NCI-H82 (cell line): ENCODE measurements around the gene SLC39A1.
"Not testable (repeated sequence)": the region's sequence is repeated elsewhere in the genome, so short reads cannot be mapped to it uniquely, and the experiment has no call there.

Source experiments
- DNase-seq: peaks from one replicate; lab custom pipeline; 2025; lab: John Stamatoyannopoulos, UW

Gene SLC39A1, protein sequence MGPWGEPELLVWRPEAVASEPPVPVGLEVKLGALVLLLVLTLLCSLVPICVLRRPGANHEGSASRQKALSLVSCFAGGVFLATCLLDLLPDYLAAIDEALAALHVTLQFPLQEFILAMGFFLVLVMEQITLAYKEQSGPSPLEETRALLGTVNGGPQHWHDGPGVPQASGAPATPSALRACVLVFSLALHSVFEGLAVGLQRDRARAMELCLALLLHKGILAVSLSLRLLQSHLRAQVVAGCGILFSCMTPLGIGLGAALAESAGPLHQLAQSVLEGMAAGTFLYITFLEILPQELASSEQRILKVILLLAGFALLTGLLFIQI

DNA sequence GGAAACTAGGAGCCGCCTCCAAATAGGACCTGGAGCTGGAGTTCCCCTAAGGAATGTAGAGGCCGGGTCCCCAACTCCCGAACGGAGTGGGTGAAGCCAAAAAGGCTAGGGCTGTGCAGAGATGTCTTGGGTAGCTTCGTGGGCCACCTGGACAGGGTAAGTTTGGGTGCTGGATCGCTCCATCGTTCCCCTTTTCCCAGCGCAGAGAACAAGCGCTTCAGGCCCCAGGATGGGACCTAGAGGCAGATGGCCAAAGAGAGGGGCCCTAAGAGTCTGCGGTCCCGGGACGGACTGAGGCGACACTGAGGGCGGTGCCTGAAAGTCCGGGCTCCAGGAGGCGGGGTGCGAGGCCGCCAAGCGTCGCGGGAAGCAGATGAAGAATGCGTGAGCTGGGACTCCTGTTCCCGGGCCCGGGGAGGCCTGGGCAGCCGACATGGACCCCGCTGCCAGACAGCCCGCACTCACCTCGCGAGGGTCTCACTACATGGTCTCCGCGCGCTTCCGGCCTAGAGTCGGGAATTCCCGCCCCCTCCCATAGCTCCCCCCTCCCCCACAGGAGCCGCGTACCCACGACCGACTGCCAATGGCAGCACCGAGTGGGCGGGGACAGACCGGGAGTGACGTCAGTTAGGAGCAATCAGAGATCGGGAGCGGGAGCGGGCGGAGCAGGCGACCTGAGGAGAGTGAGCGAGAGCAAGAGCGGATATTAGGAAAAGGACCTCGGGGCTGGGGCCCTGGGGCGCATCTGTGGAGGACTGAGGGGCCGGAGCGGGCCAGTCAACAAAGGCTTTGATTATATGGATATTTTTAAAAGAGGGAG is at the start of gene SLC39A1:
Gene SLC39A1, minus strand, starts transcription at position 508 of the 820 bp plus-strand sequence. CDS start 822 bp downstream, outside the sequence.
- peak; percentile 100 for DNase-seq

DNA sequence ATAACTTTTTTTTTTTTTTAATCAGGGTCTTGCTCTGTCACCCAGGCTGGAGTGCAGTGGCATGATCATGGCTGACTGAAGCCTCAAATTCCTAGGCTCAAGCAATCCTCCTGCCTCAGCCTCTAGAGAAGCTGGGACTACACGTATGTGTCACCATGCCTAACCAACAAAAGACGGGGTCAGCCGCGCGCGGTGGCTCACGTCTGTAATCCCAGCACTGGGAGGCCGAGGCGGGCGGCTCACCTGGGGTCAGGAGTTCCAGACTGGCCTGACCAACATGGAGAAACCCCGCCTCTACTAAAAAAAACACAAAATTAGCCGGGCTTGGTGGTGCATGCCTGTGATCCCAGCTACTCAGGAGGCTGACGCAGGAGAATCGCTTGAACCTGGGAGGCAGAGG is 49.2 kb upstream of the SLC39A1 start:
- not testable (repeated sequence) for DNase-seq

DNA sequence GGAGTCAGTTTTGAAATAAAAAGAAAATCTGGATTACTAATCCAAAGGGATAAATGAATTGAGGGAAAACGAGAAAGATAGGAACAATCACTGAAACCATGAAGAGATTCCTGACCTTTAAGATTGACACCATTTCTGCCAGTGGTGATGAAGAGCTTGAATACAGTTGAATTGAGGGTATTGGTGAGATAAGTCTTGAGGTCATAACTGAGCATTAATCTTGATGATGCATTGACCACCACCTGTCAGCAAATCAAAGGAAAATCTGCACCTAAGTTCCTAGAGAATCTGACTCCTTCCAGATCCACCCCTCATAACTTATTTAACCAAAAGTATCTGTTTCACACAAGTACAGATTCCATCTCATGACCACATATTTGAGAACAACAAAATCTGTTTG is 48.8 kb upstream of the SLC39A1 start:
- DNase-seq: no peak

DNA sequence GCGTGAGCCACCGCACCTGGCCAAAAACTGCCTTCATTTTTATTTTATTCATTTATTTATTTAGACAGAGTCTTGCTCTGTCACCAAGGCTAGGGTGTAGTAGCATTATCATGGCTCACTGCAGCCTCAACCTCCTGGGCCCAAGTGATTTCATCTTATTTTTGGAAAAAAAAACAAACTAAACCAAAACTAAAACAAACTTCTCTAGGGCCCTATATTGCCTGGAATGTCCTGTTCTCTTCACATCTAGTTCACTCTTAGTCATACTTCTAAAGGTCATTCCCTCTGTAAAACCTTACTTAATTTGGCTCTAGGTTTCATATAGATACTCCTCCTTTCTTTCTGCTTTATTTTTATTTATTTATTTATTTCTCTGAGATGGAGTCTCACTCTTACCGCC is 42.8 kb upstream of the SLC39A1 start:
- DNase-seq: no peak

DNA sequence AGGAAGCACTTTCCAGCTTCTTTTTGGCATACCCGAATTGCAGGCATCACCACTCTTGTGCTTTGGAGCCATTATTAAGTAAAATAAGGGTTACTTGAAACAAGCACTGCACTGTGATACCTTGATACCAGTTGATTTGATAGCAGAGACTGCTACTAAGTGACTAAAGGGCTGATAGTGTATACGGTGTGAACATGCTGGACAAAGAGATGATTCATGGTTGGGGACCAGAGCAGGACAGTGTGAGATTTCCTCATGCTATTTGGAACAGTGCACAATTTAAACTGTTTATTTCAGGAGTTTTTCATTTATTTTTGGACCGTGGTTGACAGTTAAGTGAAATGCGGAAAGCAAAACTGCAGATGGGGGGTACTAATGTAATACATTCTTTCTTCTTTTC is 37.1 kb upstream of the SLC39A1 start:
- DNase-seq: no peak

DNA sequence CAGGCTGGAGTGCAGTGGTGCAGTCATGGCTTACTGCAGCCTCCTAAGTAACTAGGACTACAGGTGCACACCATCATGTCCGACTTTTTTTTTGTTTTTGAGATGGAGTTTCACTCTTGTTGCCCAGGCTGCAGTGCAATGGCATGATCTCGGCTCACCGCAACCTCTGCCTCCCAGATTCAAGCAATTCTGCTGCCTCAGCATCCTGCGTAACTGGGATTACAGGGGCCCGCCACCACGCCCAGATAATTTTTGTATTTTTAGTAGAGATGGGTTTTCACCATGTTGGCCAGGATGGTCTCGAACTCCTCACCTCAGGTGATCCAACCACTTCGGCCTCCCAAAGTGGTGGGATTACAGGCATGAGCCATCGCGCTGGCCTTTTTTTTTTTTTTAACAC is 33.5 kb upstream of the SLC39A1 start:
- not testable (repeated sequence) for DNase-seq

DNA sequence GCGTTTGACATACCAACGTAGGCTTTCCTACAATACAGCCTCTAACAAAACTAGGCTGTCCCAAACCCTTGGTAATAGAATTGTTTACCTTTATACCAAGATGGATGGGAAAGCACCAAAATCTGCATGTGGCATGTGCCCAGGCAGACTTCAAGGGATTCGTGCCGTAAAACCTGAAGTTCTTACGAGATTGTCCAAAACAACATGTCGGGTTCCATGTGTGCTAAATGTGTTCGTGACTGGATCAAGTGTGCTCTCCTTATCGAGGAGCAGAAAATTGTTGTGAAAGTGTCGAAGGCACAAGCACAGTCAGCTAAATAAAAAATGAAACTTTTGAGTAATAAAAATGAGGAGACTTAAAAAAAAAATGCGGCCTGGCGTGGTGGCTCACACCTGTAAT is 32.3 kb upstream of the SLC39A1 start:
- no peak for DNase-seq

DNA sequence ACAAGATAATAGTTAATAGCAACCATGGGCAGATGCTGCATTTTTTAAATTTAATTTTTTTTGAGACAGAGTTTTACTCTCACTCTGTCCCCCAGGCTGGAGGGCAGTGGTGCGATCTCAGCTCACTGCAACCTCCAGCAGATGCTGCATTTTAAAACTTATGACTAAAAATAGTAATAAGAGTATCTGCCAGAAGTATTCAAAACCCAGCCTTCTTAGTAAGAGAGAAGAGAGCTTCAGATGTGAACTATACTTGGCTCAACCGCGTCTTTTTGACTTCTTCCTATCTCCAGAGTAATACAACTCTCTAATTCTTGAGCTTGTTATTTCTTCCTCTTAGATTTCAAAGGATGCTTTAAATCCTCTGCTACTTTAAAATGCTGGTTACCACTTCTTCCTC is 31.9 kb upstream of the SLC39A1 start:
- no peak for DNase-seq

DNA sequence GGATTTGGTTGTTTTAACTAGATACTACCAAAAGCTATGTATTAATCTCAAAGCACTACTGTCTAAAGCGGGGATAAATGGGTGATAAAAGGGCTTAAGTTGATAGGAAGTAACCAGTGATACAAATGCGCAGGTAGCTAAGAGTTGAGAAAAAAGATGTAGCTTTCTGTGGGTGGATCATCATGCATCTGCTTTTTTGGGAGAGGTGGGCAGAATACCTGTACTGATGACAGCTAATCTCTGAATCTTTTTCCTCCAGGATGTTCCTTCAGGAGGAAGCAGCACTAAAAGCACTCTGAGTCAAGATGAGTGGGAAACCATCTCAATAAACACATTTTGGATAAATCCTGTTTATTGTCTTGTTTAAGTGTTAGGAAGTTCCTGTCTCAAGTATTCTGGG is 28.5 kb upstream of the SLC39A1 start:
- no peak for DNase-seq

DNA sequence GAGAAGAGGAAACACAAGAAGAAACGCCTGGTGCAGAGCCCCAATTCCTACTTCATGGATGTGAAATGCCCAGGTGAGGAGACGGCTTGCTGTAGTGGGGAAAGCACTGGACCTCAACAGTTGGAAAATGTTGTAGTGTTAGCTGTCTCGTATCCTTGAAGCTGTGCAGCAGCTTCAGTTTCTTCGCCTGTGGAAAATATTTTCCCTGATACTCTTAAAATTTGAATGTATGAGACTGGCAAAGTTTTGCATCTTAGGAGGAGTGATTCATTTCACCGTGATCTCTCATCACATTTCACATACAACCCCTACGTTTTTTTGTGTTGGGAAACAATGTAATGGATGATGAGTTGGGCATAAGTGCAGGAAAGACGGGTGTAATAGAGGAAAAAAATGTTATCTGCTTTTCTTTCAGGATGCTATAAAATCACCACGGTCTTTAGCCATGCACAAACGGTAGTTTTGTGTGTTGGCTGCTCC is 27.9 kb upstream of the SLC39A1 start:
- no peak for DNase-seq

DNA sequence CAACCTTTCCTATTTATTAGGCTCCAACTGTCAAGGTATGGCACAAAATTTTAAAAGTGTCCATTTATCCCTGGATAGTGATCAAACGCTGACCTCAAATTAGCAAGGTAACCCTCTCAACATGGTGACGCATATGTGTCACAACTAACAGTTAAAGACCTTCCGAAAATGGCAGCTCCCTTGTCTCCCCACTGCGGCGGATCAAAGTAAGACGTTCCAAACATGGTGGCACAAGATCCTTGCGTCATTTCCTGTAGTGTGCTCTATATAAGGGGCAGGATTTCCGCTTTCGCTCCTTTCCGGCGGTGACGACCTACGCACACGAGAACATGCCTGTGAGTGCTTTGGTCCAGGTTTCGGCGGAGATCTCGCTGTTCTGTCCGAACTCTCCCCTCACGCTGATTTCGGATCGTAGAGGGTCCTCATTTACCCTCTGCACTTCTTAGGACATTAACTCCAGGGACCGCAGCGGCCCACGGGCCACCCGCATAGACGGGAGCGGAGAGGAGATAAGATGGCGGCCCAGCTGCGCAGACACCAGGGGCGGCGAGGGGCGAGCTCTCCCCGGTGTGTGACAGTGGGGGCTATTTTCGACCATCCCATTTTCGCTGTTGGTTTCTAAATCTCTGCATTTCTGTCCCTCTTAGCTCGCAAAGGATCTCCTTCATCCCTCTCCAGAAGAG is 27.3 kb upstream of the SLC39A1 start, which contains the start of gene RPS27:
Gene RPS27, plus strand, starts transcription at position 295 of the 683 bp plus-strand sequence. Its CDS starts 35 bp downstream, at position 330.
- DNase-seq: peak; percentile 100

DNA sequence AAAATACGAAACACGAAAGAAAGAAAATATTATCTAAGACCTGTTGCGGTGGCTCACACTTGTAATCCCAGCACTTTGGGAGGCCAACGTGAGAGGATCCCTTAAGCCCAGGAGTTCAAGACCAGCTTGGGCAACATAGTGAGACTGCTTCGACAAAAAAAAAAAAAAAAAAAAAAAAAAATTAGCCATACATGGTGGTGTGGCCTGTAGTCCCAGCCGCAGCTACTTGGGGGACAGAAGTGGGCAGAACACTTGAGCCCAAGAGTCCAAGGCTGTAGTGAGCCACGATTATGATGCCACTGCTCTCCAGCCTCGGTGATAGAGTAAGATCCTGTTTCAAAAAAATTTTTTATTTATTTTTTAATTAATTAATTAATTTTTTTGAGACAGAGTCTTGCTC is 24.3 kb upstream of the SLC39A1 start:
- no peak for DNase-seq

DNA sequence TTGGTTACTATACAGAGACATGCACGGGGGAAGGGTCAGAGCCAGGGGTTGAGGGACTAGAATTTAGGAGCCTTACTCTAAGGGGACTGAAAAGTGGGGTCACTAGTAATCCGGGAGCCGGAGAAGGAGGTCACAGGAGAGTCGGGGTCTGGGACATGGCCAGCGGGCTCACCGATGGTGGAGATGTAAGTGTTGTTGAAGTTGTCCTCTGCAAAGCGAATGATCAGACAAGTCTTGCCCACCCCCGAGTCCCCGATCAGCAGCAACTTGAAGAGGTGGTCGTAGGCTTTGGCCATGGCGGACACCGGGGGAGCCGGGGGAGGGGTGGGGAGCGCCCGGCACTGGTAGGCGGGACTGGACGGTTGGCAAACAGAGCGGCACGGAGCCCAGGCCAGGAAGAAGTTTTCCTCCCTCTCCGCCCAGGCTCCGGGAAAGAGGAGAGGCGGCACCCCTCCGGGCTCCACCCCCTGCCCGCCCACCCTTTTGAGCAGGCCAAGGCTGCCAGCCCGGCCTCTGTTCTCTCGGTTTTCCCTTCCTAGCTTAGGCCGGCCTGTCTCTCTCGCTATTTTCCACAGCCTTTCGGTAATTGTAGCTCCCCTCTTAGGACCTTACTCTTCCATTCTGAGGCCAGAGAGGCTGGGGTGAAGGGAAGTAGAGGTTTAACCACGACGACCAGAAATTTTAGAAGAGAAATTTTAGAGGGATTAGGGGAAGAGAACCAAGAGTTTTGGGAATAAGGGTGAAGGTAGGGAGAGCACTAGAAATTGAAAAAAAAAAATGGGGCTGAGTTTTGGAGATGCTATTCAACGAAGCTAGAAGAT is 22.8 kb upstream of the SLC39A1 start, which contains the start of gene RAB13:
Gene RAB13, minus strand, starts transcription at position 399 of the 821 bp plus-strand sequence. Its CDS starts 103 bp downstream, at position 296.
- peak; percentile 92 for DNase-seq

DNA sequence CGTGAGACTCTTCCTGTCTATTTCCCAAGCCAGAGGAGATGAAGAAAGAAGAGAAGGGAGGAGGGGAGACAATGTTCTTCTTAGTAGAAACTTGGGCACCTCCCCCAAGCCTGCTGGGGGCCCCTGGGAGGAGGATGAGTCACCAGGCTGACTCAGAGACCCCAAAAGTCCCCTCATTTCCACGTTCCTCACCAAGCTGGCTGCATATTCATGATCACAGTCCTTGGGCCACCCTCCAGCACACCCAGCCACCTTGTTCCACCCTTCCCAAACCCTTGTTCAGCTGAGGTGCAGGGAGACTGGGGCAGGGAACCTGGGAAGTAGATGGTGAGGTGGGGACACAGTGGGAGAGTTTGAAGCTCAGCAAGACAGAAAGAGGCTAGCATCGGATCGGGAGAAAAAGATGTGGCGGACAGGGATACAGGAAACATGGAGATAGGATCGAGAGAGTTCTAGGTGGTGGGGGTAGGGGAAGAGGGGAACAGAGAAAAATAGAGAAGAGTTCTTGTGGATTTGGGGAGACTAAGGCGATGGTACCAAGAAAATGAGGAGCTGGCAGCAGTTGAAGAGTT is 22.1 kb upstream of the SLC39A1 start:
- no peak for DNase-seq

DNA sequence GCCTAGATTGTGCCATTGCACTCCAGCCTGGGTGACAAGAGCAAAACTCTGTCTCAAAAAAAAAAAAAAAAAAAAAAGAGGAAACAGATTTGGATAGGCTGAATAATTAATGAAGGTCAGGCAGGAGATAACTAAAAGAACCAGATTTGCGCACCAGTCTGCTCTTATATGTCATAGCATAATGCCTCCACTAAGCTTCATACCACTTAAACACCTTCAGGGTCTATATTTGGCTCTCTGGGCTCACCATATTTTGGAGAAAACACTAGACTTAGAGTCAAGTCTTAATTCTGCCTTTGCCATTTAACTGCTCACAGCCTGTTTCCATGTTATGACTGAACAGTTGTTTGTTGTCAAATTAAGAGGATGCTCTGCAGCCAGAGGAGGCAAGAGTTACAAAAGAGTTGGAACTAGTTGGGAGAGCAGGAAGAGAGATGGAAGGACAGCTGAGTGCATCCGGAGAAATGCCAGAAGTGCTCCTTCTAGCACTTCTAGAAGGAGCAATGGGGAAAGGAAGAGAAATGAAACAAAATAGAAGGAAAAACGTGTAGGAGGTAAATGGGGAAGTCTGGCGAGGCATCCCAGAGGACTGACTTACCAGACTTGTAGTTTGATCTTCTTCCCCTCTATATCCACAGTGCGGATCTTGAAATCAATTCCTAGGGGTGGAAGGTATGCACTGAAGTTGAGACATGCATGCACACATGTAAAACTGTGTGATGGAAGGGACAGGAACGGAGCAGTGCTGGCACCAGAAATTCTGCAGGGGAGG is 21.0 kb upstream of the SLC39A1 start:
- DNase-seq: no peak

DNA sequence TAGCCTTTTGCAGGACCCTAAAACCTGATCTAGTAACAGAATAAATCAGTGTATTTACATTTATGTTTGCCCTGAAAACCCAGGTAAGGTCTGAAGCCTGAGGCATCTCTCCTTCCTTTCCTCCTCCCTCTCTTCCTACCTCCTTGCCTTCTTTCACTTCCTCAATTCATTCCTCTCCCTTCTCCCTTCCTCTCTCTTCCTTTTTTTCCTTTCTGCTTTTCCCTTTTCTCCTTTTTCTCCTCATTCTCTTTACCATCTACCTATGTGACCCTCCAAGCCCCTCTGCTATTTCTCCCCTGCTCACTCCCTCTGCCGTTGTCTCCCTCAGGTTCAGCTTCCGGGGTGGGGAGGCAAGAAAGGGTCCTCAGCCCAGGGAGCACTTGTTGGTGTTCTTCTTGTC is 18.4 kb upstream of the SLC39A1 start:
- DNase-seq: not testable (repeated sequence)

DNA sequence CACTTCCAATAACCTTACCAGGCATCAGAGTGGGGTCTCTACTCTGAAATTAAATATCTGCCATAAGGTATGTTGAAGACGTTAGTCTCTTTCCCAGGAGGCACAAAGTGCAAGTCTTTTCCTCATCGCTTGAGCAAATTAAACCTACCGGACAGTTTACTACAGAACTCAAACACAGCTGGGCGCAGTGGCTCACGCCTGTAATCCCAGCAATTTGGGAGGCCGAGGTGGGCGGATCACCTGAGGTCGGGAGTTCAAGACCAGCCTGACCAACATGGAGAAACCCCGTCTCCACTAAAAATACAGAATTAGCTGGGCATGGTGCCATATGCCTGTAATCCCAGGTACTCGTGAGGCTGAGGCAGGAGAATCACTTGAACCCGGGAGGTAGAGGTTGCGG is 15.8 kb upstream of the SLC39A1 start:
- DNase-seq: not testable (repeated sequence)

DNA sequence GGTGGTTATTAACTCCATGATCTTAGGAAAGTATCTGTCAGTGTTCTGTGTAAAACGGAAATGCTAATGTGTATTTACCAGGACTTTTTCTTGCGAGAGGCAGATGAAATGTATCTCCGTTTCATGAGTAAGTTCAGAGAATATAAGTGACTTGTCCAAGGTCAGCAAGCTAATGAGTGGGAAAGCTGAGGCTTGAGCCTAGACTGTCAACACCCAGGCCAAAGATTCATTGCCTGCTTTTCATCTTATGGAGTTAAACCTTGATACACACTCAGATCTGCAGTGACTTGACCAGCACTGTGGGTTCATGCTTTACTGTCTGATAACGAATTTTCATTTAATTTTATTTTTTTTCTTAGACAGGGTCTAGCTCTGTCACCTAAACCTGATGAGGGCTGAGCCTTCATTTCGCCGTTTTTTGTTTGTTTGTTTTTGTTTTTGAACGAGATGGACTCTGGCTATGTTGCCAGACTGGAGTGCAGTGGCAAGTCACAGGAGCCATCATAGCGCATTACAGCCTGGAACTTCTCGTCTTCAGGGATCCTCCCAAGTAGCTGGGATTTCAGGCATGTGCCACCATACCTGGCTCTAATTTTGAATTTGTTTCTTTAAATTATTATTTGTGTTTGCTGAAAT is 15.1 kb upstream of the SLC39A1 start:
- DNase-seq: peak; percentile 48
